ENCODE measurements around the gene WDR49. TPM values are rescaled to one million over a fixed set of nuclear protein-coding genes. Genes with fewer than 3 reads are reported as not detected.

WDR49 gene
- total RNA-seq, 2 experiments from 2014 or later, result not detected

DNA sequence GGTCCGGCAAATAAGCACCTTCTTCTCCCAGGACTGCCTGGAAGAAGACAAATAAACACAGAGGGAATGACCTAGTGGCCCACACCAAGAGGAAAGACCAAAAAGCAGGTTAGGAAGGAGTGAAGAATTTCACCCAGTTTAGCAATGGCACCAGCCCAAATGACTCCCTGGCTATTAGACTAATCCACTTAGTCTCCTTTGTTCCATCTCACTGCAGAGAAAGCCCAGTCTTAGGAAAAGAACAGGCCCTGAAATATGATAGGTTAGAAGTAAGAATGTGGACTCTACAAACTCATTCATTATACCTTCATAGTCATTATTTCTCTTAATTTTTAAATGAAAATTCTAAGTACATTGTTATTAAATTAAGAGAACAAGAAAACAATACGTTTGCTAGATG, 203.1 kb downstream of the WDR49 start:
- H3K27me3 Mint-ChIP-seq, result no peaks in the 10 kb centered on the region
- intact Hi-C loops (cut with DNase I, micrococcal nuclease), result no loop called here
- ChIA-PET CTCF (no interaction called here), POLR2A (no interaction called here)
- no peaks in the 10 kb centered on the region for H3K4me1 Mint-ChIP-seq
- no peaks in the 10 kb centered on the region for H3K36me3 Mint-ChIP-seq (ENCODE audit: low read depth)
- H3K27ac Mint-ChIP-seq, result no peak overlapping the region
- no peak for DNase-seq
- no peaks in the 10 kb centered on the region for H3K9me3 Mint-ChIP-seq (ENCODE audit: low read depth)
- ATAC-seq, result no peak
- no peak overlapping the region for H3K4me3 Mint-ChIP-seq

DNA sequence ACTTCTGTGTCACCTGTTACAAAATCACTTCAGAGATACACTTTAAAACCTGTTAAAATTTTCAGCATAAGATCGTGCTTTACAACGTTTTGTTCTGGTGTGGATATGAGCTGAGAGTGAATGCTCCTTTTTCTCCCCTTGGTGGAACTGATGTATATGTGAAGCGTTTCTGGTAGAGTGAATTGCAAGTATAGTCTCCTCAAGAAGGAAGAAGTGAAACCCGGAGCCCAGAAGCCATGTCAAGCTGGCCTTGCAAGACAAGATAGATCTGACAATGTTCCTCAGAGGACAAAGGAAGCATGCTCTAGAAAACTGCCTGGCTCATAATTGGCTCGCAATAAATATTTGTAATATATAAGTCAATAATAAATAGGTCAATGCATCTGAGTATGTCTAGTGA, 203.5 kb downstream of the WDR49 start:
- no peak for DNase-seq
- POLR2A ChIA-PET, result no interaction called here
- no peaks in the 10 kb centered on the region for H3K4me1 Mint-ChIP-seq
- CTCF ChIA-PET, result no interaction called here
- H3K36me3 Mint-ChIP-seq (ENCODE audit: low read depth), result no peaks in the 10 kb centered on the region
- H3K27me3 Mint-ChIP-seq, result no peaks in the 10 kb centered on the region
- no peak overlapping the region for H3K4me3 Mint-ChIP-seq
- intact Hi-C loops (cut with DNase I, micrococcal nuclease), result no loop called here
- H3K9me3 Mint-ChIP-seq (ENCODE audit: low read depth), result no peaks in the 10 kb centered on the region
- ATAC-seq, result no peak
- no peak overlapping the region for H3K27ac Mint-ChIP-seq

DNA sequence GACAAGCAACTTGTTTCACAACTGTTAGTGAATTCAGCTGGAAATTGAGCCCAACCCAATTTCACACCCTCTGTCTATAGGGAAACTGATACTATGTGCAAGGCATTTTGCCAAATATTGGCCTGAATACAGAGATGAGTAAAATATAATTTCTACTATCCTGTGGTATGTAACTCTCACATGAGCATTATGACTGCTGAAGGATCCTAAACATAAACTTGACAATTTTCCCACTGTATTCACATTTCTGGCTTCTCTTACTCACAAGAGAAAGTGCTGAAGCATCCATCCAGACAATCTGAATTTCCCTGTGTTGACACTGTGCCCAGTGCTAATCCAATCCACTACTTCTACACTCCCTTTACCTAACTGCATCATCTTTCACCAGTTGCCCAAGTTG, 208.3 kb downstream of the WDR49 start:
- H3K9me3 Mint-ChIP-seq (ENCODE audit: low read depth), result no peaks in the 10 kb centered on the region
- DNase-seq (no peak), ATAC-seq (no peak)
- no peaks in the 10 kb centered on the region for H3K27me3 Mint-ChIP-seq
- H3K4me1 Mint-ChIP-seq, result no peaks in the 10 kb centered on the region
- ChIA-PET POLR2A (no interaction called here), CTCF (no interaction called here)
- intact Hi-C loops (cut with DNase I, micrococcal nuclease), result no loop called here
- no peak overlapping the region for H3K27ac Mint-ChIP-seq
- H3K4me3 Mint-ChIP-seq, result no peak overlapping the region
- H3K36me3 Mint-ChIP-seq (ENCODE audit: low read depth), result no peaks in the 10 kb centered on the region

DNA sequence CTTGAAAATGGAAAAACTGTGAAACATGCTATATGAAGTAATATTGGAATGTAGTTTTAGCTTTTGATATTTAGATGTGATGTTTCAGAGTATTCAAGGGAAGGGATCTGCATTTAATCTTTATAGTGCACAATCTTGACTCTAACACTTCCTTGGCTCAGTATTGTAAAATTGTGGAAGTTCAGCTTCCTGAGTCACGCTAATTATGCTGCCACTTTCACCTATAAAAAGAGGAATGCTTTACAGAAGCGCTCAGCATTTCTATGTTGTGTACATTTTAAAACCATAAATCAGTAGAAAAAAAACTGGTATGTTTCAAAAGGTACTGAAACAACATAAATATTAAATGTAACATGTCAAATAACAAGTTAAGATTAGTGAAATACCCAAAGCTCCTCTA, 212.5 kb downstream of the WDR49 start:
- Mint-ChIP-seq H3K27ac (no peak overlapping the region), H3K9me3 (ENCODE audit: low read depth) (no peaks in the 10 kb centered on the region), H3K36me3 (ENCODE audit: low read depth) (no peaks in the 10 kb centered on the region), H3K27me3 (peaks cover 4% of the 10 kb centered on the region), H3K4me3 (no peak overlapping the region), H3K4me1 (no peaks in the 10 kb centered on the region)
- ChIA-PET CTCF (no interaction called here), POLR2A (no interaction called here)
- DNase-seq (no peak), ATAC-seq (no peak)
- intact Hi-C loops (cut with DNase I, micrococcal nuclease), result no loop called here

DNA sequence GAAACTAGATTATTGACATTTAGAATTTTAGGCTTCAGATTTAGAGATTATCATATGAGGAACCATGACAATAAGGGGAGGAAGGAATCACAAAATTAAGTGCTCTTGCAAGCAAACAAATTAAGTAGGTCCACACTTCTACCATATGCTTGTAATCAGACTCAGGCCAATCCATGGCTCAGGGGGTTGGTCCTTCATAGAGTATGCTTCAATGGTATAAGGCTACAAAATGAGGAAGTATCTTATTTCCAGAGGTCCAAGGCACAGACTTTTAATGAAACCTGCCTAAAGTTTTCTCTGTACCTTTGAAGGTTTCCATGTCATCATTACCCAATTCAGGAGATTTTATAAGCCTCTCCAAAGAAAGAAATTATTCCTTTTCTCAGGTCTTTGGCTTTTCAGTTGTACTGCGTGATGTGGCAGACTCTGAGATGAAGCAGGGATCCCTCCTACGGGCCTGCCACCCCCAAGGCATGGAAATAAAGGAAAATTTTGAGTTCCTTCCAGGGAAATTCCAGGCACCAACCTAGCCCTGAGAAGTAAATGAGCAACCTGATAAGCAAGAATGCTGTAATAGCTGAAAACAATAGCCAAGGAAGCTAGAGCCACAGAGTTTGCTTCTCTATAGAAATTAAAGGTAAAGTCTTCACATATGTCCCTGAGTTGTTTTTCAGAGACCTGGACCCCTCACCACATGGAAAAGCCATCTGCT, 216.2 kb downstream of the WDR49 start:
- Mint-ChIP-seq H3K4me3 (no peak overlapping the region), H3K36me3 (ENCODE audit: low read depth) (no peaks in the 10 kb centered on the region), H3K4me1 (no peaks in the 10 kb centered on the region), H3K9me3 (ENCODE audit: low read depth) (no peaks in the 10 kb centered on the region), H3K27me3 (peaks cover 4% of the 10 kb centered on the region), H3K27ac (no peak overlapping the region)
- DNase-seq (no peak), ATAC-seq (no peak)
- CTCF ChIA-PET, result no interaction called here
- POLR2A ChIA-PET, result no interaction called here
- intact Hi-C loops (cut with DNase I, micrococcal nuclease), result no loop called here

Other genes with a start within 250 kb of the WDR49 start
- not detected for gene SERPINI2, start 179.9 kb downstream of the WDR49 start, total RNA-seq
- gene PDCD10, start 81.0 kb upstream of the WDR49 start, total RNA-seq, result 100 to 1,000 TPM in 1 of 2 experiments, 10 to 100 TPM in 1; 95.4 to 118 TPM
- gene SERPINI1, start 81.8 kb upstream of the WDR49 start, total RNA-seq, result 1 to 10 TPM; 1.2 to 1.4 TPM

Measured in activated CD4-positive, alpha-beta T cell treated with anti-CD3 and anti-CD28 coated beads for 36 hours (primary cell).